ENCODE measurements around the gene PTPRQ. TPM values are rescaled to one million over a fixed set of nuclear protein-coding genes. Genes with fewer than 3 reads are reported as not detected.

PTPRQ gene
- total RNA-seq, 3 donors from 2014 or later, result 0.66 to 8.0 (median 4.0) TPM

GRCh38 chr12:80641936-80642335 lies 197.9 kb downstream of the PTPRQ start:
- Histone ChIP-seq H3K36me3 (no peaks in the 10 kb centered on the region), H3K4me1 (no peaks in the 10 kb centered on the region), H3K27me3 (no peaks in the 10 kb centered on the region), H3K9me3 (no peaks in the 10 kb centered on the region), H3K27ac (no peak overlapping the region), H3K4me3 (no peak overlapping the region)
- intact Hi-C loops (cut with DNase I; ENCODE audit: low total_unique reads), result loop anchor here (10.0 kb wide), 1 partner anchor 1057 kb away; no protein-coding TSS in a partner anchor
- TF ChIP-seq CTCF (IDR thresholded peaks at IDR 0.05) (no peak), POLR2AphosphoS5 (IDR thresholded peaks at IDR 0.05) (no peak), POLR2A (IDR thresholded peaks at IDR 0.05) (no peak)
- no peak for DNase-seq (ENCODE audit: low spot score in 2 of 2)

- DNase-seq (ENCODE audit: low spot score in 2 of 2), result no peak
- Histone ChIP-seq H3K27ac (no peak overlapping the region), H3K27me3 (no peaks in the 10 kb centered on the region), H3K36me3 (no peaks in the 10 kb centered on the region), H3K4me1 (no peaks in the 10 kb centered on the region), H3K4me3 (no peak overlapping the region), H3K9me3 (no peaks in the 10 kb centered on the region)
- intact Hi-C loops (cut with DNase I; ENCODE audit: low total_unique reads), result loop anchor here (10.0 kb wide), 1 partner anchor 1059 kb away; no protein-coding TSS in a partner anchor
- TF ChIP-seq CTCF (IDR thresholded peaks at IDR 0.05), result no peak
- no peak for TF ChIP-seq POLR2A (IDR thresholded peaks at IDR 0.05)
- no peak for TF ChIP-seq POLR2AphosphoS5 (IDR thresholded peaks at IDR 0.05)
These were observed 199.9 kb downstream of the PTPRQ start for GRCh38 chr12:80643961-80644360.

GRCh38 chr12:80648881-80649280 lies 204.8 kb downstream of the PTPRQ start:
- intact Hi-C loops (cut with DNase I; ENCODE audit: low total_unique reads), result loop anchor here (10.0 kb wide), 1 partner anchor 1064 kb away; no protein-coding TSS in a partner anchor
- H3K4me3 ChIP-seq, result no peak overlapping the region
- H3K27me3 ChIP-seq, result no peaks in the 10 kb centered on the region
- TF ChIP-seq POLR2A (IDR thresholded peaks at IDR 0.05), result no peak
- no peak for TF ChIP-seq CTCF (IDR thresholded peaks at IDR 0.05)
- no peak for TF ChIP-seq POLR2AphosphoS5 (IDR thresholded peaks at IDR 0.05)
- H3K27ac ChIP-seq, result no peak overlapping the region
- no peak for DNase-seq (ENCODE audit: low spot score in 2 of 2)
- H3K9me3 ChIP-seq, result no peaks in the 10 kb centered on the region
- no peaks in the 10 kb centered on the region for H3K36me3 ChIP-seq
- no peaks in the 10 kb centered on the region for H3K4me1 ChIP-seq

GRCh38 chr12:80655751-80656150 lies 211.7 kb downstream of the PTPRQ start:
- DNase-seq (ENCODE audit: low spot score in 2 of 2), result no peak
- H3K4me3 ChIP-seq, result no peak overlapping the region
- intact Hi-C loops (cut with DNase I; ENCODE audit: low total_unique reads), result no loop called here
- H3K27ac ChIP-seq, result no peak overlapping the region
- no peaks in the 10 kb centered on the region for H3K36me3 ChIP-seq
- H3K27me3 ChIP-seq, result no peaks in the 10 kb centered on the region
- no peaks in the 10 kb centered on the region for H3K9me3 ChIP-seq
- no peaks in the 10 kb centered on the region for H3K4me1 ChIP-seq
- no peak for TF ChIP-seq POLR2A (IDR thresholded peaks at IDR 0.05)
- TF ChIP-seq CTCF (IDR thresholded peaks at IDR 0.05), result no peak
- TF ChIP-seq POLR2AphosphoS5 (IDR thresholded peaks at IDR 0.05), result no peak

GRCh38 chr12:80659512-80660063 lies 215.6 kb downstream of the PTPRQ start:
- intact Hi-C loops (cut with DNase I; ENCODE audit: low total_unique reads), result no loop called here
- no peak overlapping the region for H3K4me3 ChIP-seq
- H3K27me3 ChIP-seq, result no peaks in the 10 kb centered on the region
- no peak for DNase-seq (ENCODE audit: low spot score in 2 of 2)
- no peaks in the 10 kb centered on the region for H3K36me3 ChIP-seq
- TF ChIP-seq POLR2A (IDR thresholded peaks at IDR 0.05), result no peak
- TF ChIP-seq POLR2AphosphoS5 (IDR thresholded peaks at IDR 0.05), result no peak
- TF ChIP-seq CTCF (IDR thresholded peaks at IDR 0.05), result no peak
- H3K27ac ChIP-seq, result no peak overlapping the region
- no peaks in the 10 kb centered on the region for H3K4me1 ChIP-seq
- H3K9me3 ChIP-seq, result no peaks in the 10 kb centered on the region
